Prostate gland (tissue), 2 donors: ENCODE measurements around the gene CELSR3. TPM values are rescaled to one million over a fixed set of nuclear protein-coding genes. Genes with fewer than 3 reads are reported as not detected.

Source experiments
- DNase-seq: peaks from one replicate; pipeline ENCODE4 v3.0.0-alpha.2; 2019; ENCODE audit warnings: low spot score
- H3K27ac ChIP-seq, 2 donors: fragments of 200-600 bp; sonication (generic); 2 replicates each; pipeline ENCODE4 v1.5.1; 2017 to 2019
- H3K27me3 ChIP-seq: fragments of 200-600 bp; sonication (generic); replicated peaks from 2 replicates; pipeline ENCODE4 v1.5.1; 2019; ENCODE audit not compliant: insufficient read depth
- H3K36me3 ChIP-seq, 2 donors: fragments of 200-600 bp; sonication (generic); 1 replicate in 1 of 2; 2 replicates in 1 of 2; pipeline versions ENCODE4 v1.5.1 to v1.8.1; 2017 to 2019
- H3K4me1 ChIP-seq: fragments of 200-600 bp; sonication (generic); replicated peaks from 2 replicates; pipeline ENCODE4 v1.5.1; 2019
- H3K4me3 ChIP-seq, 2 donors: fragments of 200-600 bp; sonication (generic); 2 replicates each; pipeline ENCODE4 v1.5.1; 2017 to 2019
- H3K9me3 ChIP-seq: fragments of 200-600 bp; sonication (generic); 2 replicates; pipeline ENCODE4 v1.5.1; 2017
- POLR2A ChIP-seq: fragments of 450-650 bp; IDR thresholded peaks from one replicate; pipeline ENCODE4 v1.6.1; 2016; ENCODE audit warnings: antibody characterized with exemption, mild to moderate bottlenecking
- POLR2AphosphoS5 ChIP-seq: sonication (generic); formaldehyde crosslinking; IDR thresholded peaks from one replicate; pipeline ENCODE4 v1.6.1; 2017; ENCODE audit warnings: antibody characterized with exemption
- WGBS: methylation state at CpG from one replicate; pipeline ENCODE4 v1.1.5; 2018; 5-methylcytosine and 5-hydroxymethylcytosine counted together
- intact Hi-C: fragments of 100-400 bp; cut with DNase I; formaldehyde crosslinking; loops from one replicate; pipeline ENCODE4 v1.14.2; 2022
- total RNA-seq, 2 donors: library from RNA; depleted of rRNA; stranded (reverse); fragments of >200 nt; gene quantifications; one replicate each; pipeline ENCODE4 v1.1.0, GENCODE V29; 2016
- TF ChIP-seq, protein P1 (sequence below), 4 experiments: fragments of 200-600 bp in 2 of 4; fragments of 450-650 bp in 2 of 4; sonication (generic) in 2 of 4; IDR thresholded peaks; 1 replicate in 3 of 4; 2 replicates in 1 of 4; pipeline ENCODE4 v1.5.1; 2016 to 2019; ENCODE audit warnings: antibody characterized with exemption in 4 of 4, mild to moderate bottlenecking in 2 of 4, moderate library complexity in 2 of 4

The CELSR3 gene
- total RNA-seq, 2 donors from 2014 or later: 0.41 to 6.4 TPM

DNA sequence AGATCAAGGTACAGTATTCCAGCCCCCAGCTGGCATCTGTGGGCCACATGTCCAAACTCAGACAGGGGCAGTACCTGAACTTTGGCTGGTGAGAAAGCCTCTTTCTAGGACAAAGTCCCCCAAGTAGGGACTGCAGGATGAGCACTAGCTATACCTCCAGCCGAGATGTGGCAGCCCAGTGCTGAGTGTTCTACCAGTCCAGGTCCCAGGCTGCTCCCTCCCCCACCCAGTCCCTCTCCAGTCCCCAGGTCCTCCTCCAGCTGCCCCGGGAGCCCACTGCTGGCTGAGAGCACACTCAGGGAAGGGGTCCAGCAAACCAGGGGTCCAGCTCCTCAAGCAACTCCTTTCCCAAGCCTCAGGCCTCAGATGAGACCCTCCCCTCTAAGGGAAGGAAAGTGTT lies 28.9 kb downstream of the CELSR3 start:
- 85% methylated on average over 2 of the region's 2 CpGs for WGBS
- intact Hi-C loops: no loop called here
- H3K4me3 ChIP-seq: no peak overlapping the region
- H3K4me1 ChIP-seq: peaks cover 12% of the 10 kb centered on the region
- no peak overlapping the region for H3K27ac ChIP-seq
- no peaks in the 10 kb centered on the region for H3K9me3 ChIP-seq
- H3K27me3 ChIP-seq: no peaks in the 10 kb centered on the region
- TF ChIP-seq, protein P1, sequence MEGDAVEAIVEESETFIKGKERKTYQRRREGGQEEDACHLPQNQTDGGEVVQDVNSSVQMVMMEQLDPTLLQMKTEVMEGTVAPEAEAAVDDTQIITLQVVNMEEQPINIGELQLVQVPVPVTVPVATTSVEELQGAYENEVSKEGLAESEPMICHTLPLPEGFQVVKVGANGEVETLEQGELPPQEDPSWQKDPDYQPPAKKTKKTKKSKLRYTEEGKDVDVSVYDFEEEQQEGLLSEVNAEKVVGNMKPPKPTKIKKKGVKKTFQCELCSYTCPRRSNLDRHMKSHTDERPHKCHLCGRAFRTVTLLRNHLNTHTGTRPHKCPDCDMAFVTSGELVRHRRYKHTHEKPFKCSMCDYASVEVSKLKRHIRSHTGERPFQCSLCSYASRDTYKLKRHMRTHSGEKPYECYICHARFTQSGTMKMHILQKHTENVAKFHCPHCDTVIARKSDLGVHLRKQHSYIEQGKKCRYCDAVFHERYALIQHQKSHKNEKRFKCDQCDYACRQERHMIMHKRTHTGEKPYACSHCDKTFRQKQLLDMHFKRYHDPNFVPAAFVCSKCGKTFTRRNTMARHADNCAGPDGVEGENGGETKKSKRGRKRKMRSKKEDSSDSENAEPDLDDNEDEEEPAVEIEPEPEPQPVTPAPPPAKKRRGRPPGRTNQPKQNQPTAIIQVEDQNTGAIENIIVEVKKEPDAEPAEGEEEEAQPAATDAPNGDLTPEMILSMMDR (IDR thresholded peaks at IDR 0.05): no peak
- TF ChIP-seq POLR2AphosphoS5 (no peak), POLR2A (no peak)
- H3K36me3 ChIP-seq: peaks cover 0 to 5% of the 10 kb centered on the region in 2 donors
- no peak for DNase-seq

DNA sequence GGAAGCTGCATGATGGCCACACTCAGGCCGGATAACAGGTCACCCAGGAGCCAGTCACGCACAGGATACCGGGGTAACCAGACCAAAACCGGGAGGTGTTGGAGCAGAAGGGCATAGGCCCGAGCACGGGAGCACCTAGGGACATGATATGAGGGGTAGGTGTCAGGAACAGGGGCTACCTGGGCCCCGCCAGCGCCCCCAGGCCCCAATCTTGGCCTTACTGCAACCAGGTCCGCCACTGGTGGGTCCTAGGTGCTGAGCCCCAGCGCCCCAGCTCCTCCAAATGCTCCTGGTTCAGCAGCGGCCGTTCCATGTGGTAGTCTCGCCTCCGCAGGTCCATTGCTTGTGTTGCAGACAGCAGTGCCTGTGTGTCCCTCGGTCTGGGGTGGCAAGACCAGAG lies 29.4 kb downstream of the CELSR3 start:
- Histone ChIP-seq H3K9me3 (no peaks in the 10 kb centered on the region), H3K27me3 (no peaks in the 10 kb centered on the region), H3K27ac (no peak overlapping the region), H3K36me3 (peaks cover 0 to 5% of the 10 kb centered on the region in 2 donors), H3K4me3 (no peak overlapping the region), H3K4me1 (peaks cover 12% of the 10 kb centered on the region)
- DNase-seq: no peak
- intact Hi-C loops: no loop called here
- 95% methylated on average over 15 of the region's 15 CpGs for WGBS
- TF ChIP-seq, protein P1 (IDR thresholded peaks at IDR 0.05): no peak
- TF ChIP-seq POLR2AphosphoS5 (no peak), POLR2A (no peak)

DNA sequence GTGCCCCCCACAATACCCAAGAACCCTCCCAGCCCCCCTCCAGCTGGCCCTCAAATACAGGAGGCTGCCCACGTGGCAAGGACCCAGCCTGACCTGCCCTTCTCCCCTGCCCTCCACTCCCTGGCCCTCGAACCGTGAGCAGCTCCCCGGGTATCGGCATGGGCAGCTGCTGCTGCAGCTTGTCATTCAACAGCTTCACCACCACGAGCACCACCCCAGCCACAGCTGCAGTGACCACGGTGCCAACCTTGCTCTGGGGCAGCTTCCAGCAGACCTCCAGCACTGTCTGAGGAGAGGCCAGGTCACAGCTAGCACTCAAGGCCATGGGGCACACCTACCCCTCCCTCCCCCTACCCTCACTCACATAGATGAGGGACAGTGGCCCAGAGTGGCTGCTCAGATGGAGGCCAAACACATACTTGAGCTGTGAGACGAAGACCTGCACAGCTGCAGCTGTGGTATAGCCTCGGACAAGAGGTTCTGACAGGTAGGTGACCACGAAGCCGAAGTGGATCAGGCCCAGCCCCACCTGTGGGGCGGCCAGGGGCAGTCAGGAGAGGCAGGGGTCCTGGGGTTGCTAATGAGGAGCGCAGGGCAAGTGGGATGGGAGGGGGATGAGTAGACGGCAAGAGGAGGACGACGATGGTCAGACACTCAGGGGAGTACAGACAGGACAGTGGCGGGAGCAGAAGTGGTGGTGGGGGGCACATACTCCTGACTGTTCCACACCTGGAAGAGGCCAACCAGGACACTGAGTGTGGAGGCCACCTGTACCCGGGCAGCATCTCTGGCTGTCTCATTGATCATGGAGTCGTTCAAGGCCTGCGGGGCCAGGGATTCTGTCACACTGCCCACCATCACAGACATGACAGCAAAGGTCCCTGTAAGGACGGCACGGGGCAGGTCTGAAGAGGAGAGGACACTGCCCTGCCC lies 30.9 kb downstream of the CELSR3 start:
- TF ChIP-seq, protein P1 (IDR thresholded peaks at IDR 0.05): no peak
- no peak for TF ChIP-seq POLR2AphosphoS5
- no peak overlapping the region for H3K4me3 ChIP-seq
- H3K27me3 ChIP-seq: no peaks in the 10 kb centered on the region
- no peak overlapping the region for H3K27ac ChIP-seq
- no peak for DNase-seq
- WGBS: 90% methylated on average over 22 of the region's 22 CpGs
- intact Hi-C loops: no loop called here
- H3K36me3 ChIP-seq: peaks cover under 1 to 5% of the 10 kb centered on the region in 2 donors
- no peaks in the 10 kb centered on the region for H3K9me3 ChIP-seq
- peaks cover 12% of the 10 kb centered on the region for H3K4me1 ChIP-seq

DNA sequence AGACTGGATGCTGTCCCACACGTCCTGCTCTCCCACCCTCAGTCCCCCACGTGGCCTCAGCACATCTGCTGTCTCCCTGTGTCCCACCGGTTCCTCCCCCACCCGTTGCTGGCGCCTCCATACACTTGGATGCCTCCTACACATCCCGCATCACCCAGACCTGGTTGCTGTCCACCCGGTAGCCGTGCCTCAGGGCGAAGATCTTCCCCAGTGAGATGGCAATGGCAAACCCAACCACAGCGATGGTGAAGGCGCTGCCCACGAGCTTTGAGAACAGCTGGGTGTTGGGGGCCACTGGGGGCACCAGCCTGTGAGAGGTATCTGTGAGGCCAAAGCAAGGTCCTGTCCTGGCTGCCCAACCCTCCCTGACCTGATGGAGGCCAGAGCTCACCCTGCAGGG lies 31.9 kb downstream of the CELSR3 start:
- Histone ChIP-seq H3K4me3 (no peak overlapping the region), H3K27ac (no peak overlapping the region), H3K9me3 (no peaks in the 10 kb centered on the region), H3K4me1 (peaks cover 7% of the 10 kb centered on the region), H3K27me3 (no peaks in the 10 kb centered on the region), H3K36me3 (peaks cover 3 to 5% of the 10 kb centered on the region in 2 donors)
- 88% methylated on average over 12 of the region's 12 CpGs for WGBS
- intact Hi-C loops: no loop called here
- no peak for DNase-seq
- TF ChIP-seq, protein P1 (IDR thresholded peaks at IDR 0.05): no peak
- TF ChIP-seq POLR2AphosphoS5 (no peak), POLR2A (no peak)

DNA sequence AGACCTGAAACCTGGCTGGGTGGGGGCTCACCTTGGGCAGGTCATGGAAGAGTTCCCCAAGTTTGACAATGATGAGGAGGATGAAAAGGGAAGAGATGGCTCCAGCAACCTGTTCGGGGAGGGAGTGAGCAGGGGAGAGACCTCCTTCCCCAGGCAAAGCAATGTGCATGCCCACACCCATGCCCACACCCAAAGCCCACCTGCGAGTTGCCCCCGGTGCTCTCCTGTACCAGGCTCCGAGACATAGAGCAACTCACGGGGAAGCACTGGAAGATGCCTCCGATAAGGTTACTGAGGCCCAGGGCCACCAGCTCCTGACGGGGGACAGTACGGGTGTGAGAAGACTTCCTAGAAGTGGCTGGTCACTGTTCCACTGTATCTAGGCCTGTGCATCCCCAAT lies 32.3 kb downstream of the CELSR3 start:
- no peak for TF ChIP-seq POLR2A
- TF ChIP-seq, protein P1 (IDR thresholded peaks at IDR 0.05): no peak
- no peak for TF ChIP-seq POLR2AphosphoS5
- Histone ChIP-seq H3K9me3 (no peaks in the 10 kb centered on the region), H3K4me1 (peaks cover 7% of the 10 kb centered on the region), H3K27me3 (no peaks in the 10 kb centered on the region), H3K36me3 (peaks cover 3 to 5% of the 10 kb centered on the region in 2 donors), H3K27ac (no peak overlapping the region), H3K4me3 (no peak overlapping the region)
- 89% methylated on average over 8 of the region's 8 CpGs for WGBS
- no peak for DNase-seq
- intact Hi-C loops: no loop called here
